SJCRH30 (cell line): ENCODE measurements around the gene CCDC91. TPM values are rescaled to one million over a fixed set of nuclear protein-coding genes. Genes with fewer than 3 reads are reported as not detected.

Source experiments
- DNase-seq, 2 experiments: peaks; one replicate each; pipeline ENCODE4 v3.0.0-alpha.2; 2015 to 2020
- H3K27ac ChIP-seq: fragments of 250-450 bp; sonication (Bioruptor Pico); 2 replicates; pipeline ENCODE4 v1.5.1; 2020; ENCODE audit warnings: mild to moderate bottlenecking, moderate library complexity
- H3K27me3 ChIP-seq: fragments of 250-450 bp; sonication (Bioruptor Pico); 2 replicates; pipeline ENCODE4 v1.5.1; 2020; ENCODE audit warnings: mild to moderate bottlenecking, moderate library complexity
- H3K36me3 ChIP-seq: fragments of 250-450 bp; sonication (Bioruptor Pico); 2 replicates; pipeline ENCODE4 v1.5.1; 2020; ENCODE audit warnings: mild to moderate bottlenecking, moderate library complexity
- H3K4me1 ChIP-seq: fragments of 250-450 bp; sonication (Bioruptor Pico); 2 replicates; pipeline ENCODE4 v1.5.1; 2020; ENCODE audit warnings: mild to moderate bottlenecking, moderate library complexity
- H3K4me3 ChIP-seq: fragments of 250-450 bp; sonication (Bioruptor Pico); 2 replicates; pipeline ENCODE4 v1.5.1; 2020; ENCODE audit warnings: mild to moderate bottlenecking, moderate library complexity
- H3K9me3 ChIP-seq: fragments of 250-450 bp; sonication (Bioruptor Pico); replicated peaks from 2 replicates; pipeline ENCODE4 v1.5.1; 2020; ENCODE audit warnings: mild to moderate bottlenecking, moderate library complexity
- total RNA-seq: library from RNA; depleted of rRNA; stranded (reverse); fragments of >200 nt; shearing (Covaris generic); gene quantifications from 2 replicates; pipeline ENCODE4 v1.2.3, GENCODE V29; 2014

The CCDC91 gene
- total RNA-seq, 1 experiment from 2014 or later: 46.8 TPM

DNA sequence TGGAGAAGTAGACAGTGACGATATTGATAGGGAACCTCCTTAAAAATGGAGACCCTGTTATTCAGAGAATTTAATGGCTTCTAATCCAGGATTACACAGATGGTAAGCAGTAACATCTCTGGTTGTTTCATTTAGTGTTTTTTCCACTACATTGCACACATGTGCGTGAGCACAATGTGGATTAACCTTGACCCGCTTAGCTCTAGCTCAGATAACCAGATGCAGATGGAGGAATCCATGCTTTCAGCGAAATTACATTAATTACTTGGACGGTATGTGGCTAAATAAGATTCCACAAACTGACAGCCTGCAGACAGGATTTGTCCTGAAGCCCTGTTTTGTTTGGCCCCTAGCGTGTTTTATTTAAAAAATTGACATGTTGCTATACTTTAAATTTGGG is 378.4 kb downstream of the CCDC91 start:
- H3K4me3 ChIP-seq: no peak overlapping the region
- no peaks in the 10 kb centered on the region for H3K27me3 ChIP-seq
- H3K4me1 ChIP-seq: no peaks in the 10 kb centered on the region
- no peak for DNase-seq
- no peaks in the 10 kb centered on the region for H3K36me3 ChIP-seq
- H3K9me3 ChIP-seq: no peaks in the 10 kb centered on the region; the same call in 1 of the 2 replicates
- H3K27ac ChIP-seq: no peak overlapping the region

DNA sequence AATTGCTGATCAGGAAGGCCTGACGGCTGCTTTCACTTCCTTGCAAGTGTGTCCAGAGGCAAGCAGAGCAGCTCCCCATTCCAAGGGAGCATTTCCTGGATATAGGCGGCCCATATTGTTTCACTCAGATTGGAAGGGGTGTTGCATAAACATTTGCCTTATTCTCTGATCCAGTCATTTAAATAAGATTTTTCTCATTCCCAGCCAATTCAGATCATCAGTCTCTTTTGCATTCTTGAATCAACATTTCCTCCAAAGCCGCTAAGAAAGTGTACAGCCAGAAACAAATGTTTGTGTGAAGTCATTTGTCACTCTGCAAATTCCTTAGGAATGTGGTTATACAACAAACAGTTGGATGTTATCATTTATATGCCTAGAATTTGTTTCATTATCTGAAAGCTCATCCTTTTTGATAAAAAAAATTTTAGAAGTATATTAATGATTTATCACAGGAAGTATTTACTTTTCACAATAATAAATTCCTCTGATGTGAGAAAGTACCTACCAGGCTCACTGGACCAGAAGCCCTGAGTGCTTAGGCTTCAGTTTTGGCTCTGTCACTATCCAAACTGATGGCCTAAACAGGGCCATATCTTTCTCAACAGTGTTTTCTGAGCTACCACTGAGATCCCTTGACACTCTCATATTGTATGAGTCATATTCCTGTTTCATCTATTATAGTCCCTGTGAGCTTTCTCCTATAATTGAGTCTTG is 379.6 kb downstream of the CCDC91 start:
- no peak overlapping the region for H3K4me3 ChIP-seq
- no peaks in the 10 kb centered on the region; the same call in 1 of the 2 replicates for H3K9me3 ChIP-seq
- no peaks in the 10 kb centered on the region for H3K4me1 ChIP-seq
- no peak for DNase-seq
- H3K27me3 ChIP-seq: no peaks in the 10 kb centered on the region
- no peaks in the 10 kb centered on the region for H3K36me3 ChIP-seq
- H3K27ac ChIP-seq: no peak overlapping the region

DNA sequence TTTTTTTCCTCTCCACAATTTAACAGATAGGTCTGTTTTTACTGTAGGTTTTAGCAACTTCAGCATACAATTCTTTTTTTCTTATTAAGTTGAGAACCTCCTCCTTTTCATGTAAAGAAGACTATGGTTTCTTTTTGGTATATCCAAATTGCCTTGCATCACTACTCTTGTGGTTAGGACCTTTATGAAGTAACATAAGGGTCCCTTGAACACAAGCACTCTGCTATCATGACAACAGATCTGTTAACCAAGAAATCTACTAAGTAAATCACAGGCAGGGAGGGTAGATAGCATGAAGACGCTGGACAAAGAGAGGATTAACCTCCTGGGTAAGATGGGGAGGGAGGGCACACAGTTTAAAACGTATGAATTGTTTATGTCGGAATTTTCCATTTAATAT is 380.6 kb downstream of the CCDC91 start:
- H3K4me3 ChIP-seq: no peak overlapping the region
- no peaks in the 10 kb centered on the region; the same call in 1 of the 2 replicates for H3K9me3 ChIP-seq
- no peak overlapping the region for H3K27ac ChIP-seq

DNA sequence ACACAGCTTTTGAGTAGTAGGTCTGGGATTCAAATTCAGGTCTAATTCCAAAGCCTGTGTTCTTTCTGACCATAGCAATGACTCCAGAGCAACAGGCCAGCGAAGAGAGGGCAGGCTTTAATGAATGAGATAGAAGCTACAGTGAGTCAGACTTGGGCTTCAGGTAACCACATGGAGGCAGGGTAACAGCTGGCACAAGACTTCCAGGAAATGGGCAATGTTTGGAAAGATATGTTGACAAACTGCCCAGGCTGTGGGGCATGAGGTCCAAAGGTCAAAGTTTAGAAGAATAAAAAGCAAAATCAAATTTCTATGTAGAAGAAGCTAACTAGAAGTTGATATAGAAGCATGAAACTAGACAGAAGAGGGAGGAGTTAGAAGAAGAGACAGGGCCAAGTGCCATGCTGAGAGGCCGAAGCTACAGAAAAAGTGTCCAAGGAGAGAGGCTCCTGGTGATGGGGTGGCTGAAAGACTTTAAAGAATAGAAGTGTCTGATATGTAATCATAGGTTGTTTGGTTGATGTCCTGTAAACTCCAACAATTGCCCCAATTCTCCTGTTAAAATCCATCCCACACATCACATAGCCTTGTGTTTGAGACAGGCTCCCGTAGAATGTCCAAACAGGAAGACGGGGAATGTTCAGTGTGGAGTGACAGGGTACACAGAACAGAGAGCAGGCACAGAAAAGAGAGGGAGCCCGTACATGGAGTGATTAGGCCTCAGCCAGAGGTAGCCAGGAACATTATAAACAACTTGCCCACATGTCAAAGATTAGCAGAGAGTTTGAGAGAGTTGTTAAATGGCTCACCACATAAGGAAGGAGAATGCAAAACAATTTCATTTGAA is 384.7 kb downstream of the CCDC91 start:
- H3K36me3 ChIP-seq: no peaks in the 10 kb centered on the region
- H3K9me3 ChIP-seq: no peaks in the 10 kb centered on the region; the same call in 1 of the 2 replicates
- no peaks in the 10 kb centered on the region for H3K4me1 ChIP-seq
- no peaks in the 10 kb centered on the region for H3K27me3 ChIP-seq
- H3K27ac ChIP-seq: no peak overlapping the region
- H3K4me3 ChIP-seq: no peak overlapping the region
- DNase-seq: no peak

More for the DNA sequence above, 380.6 kb downstream of the CCDC91 start:
- H3K4me1 ChIP-seq: no peaks in the 10 kb centered on the region
- no peak for DNase-seq
- no peaks in the 10 kb centered on the region for H3K27me3 ChIP-seq
- H3K36me3 ChIP-seq: no peaks in the 10 kb centered on the region

DNA sequence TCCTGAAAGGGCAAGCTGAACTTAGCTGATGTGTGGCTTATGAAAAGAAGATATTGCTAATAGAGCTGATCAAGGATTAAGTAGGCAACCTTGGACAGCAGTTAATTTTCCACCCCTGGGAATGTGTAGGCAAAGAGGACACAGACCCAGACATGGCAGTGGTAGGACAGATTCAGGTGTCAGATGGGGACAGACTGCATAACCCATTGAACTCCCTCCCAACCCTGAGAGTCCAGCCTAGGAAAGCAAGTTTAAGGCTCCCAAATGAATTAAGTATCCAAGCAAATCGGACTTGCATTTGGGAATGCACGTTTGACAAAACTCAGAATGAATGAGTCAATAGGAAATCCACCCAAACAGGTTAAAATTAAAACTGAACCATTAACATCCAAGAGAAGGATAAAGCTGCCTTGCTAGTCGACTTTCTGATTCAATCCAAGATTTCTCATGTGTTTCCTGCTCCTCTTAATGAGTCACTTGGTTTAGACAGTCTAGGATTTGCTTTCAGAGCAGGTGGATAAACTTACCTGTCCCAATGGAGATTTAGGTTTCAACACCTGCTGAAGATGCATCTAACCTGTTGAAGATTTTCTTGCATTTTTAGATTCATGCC is 385.4 kb downstream of the CCDC91 start:
- no peak for DNase-seq
- Histone ChIP-seq H3K36me3 (no peaks in the 10 kb centered on the region), H3K4me3 (no peak overlapping the region), H3K27me3 (no peaks in the 10 kb centered on the region), H3K9me3 (no peaks in the 10 kb centered on the region; the same call in 1 of the 2 replicates), H3K4me1 (no peaks in the 10 kb centered on the region), H3K27ac (no peak overlapping the region)

DNA sequence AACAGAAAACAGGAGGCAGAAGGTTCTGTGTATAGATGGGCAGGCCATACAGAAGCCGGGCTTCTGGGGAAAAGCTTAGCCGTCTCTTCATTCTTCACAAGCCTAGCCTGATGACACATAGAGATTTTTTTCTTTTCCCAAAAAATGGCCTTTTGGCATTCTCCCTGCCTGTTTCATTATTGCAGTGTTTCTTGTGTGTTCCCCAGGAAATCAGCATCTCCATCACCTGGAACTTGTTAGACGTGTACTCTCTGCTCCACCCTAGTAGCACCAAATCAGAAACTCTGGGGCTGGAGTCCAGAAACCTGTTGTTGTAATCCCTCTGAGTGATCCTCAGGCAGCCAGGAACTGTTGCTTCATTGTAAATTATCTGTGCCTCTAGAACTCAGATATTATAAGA is 388.1 kb downstream of the CCDC91 start:
- H3K27me3 ChIP-seq: no peaks in the 10 kb centered on the region
- no peak overlapping the region for H3K4me3 ChIP-seq

DNA sequence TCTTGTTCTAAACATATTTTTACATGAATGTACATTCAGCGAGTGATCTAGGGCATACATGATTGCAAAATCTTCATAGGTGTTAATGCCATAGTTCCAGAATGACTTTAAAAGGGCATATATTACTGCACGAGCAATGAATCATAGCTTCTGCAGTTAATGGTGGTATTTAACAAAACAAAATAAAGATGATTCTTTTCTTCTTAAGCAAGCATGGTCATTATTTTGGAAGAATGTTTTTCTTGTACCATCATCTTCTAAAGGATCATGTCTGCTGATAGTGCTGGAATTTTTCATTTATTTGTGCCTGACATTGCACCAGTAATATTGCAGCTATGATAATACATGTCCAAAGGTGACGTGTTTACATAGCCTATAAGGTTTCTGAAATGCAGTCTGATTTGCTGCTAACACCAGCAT is 388.6 kb downstream of the CCDC91 start:
- H3K27ac ChIP-seq: no peak overlapping the region
- H3K27me3 ChIP-seq: no peaks in the 10 kb centered on the region
- no peaks in the 10 kb centered on the region for H3K9me3 ChIP-seq
- peaks cover 11% of the 10 kb centered on the region for H3K4me1 ChIP-seq
- no peak for DNase-seq
- no peak overlapping the region for H3K4me3 ChIP-seq
- no peaks in the 10 kb centered on the region for H3K36me3 ChIP-seq

More for the DNA sequence above, 388.1 kb downstream of the CCDC91 start:
- Histone ChIP-seq H3K9me3 (no peaks in the 10 kb centered on the region), H3K36me3 (no peaks in the 10 kb centered on the region), H3K4me1 (peaks cover 8% of the 10 kb centered on the region), H3K27ac (no peak overlapping the region)
- DNase-seq: no peak

DNA sequence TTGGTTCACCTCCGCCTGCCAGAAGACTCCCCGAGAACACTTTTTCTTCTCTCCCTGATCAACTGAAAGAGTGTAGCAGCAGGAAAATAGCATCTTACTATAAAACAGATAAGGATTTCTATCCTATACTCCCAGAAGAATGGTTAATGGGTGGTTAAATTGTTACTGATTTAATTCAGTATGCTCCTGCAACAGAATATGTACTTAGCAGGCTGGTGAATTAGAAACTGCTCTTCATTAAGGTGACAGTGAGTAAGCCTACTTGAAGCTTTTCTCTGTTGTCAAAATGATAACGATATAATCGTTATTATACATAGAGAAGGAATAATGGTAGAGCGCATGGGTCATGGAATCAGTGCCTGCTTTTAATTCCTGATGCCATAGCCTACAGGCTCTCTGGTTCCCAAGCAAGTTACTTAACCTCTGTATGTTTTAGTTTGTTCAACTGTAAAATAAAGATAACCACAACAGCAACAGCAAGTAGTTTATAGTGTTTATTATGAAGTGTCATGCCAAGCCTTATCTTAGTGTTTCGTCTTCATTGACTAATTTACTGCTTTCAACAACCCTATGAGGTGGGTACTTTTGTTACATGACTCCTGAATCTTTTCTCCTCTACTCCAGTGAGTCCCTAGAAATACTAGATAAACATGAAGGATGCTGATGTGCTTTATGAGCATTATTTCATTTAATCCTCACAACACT is 392.6 kb downstream of the CCDC91 start:
- peak overlapping the region; percentile 34; the same call in 1 of the 2 replicates for H3K27ac ChIP-seq

DNA sequence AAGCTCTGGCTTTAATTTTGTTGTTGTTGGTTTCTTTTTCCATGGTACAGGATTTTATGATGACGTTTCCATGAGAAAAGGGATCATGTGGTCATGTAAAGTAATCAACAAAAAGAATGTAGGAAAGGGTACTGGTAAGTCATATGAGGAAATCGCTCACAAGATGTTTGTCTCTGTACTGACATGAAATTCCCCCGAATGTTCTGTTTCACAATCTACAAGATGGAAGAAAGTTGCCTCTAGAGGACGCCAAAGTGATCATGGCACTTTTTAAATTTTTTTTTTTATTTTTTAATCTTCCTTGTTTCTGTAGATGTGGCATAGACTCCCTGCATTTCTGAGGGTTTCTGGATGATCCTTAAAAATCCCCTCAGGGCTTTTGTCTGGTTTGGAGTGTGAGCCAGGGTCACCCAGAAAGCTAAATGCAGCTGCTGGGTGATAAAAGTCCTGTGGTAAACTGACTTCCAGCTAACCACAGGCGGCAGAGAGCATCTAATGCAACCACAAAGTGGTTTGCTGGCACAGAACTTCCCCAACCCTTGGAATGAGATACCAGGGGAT is 393.5 kb downstream of the CCDC91 start:
- peak; percentile 92 to 97 for DNase-seq
- Histone ChIP-seq H3K4me1 (peaks cover 26% of the 10 kb centered on the region), H3K4me3 (peak overlapping the region; percentile 34), H3K27ac (peak overlapping the region; percentile 34; the same call in 1 of the 2 replicates), H3K9me3 (no peaks in the 10 kb centered on the region), H3K36me3 (no peaks in the 10 kb centered on the region), H3K27me3 (no peaks in the 10 kb centered on the region)

More for the DNA sequence above, 392.6 kb downstream of the CCDC91 start:
- H3K4me3 ChIP-seq: no peak overlapping the region
- no peak for DNase-seq
- peaks cover 26% of the 10 kb centered on the region for H3K4me1 ChIP-seq
- H3K36me3 ChIP-seq: no peaks in the 10 kb centered on the region
- H3K9me3 ChIP-seq: no peaks in the 10 kb centered on the region
- no peaks in the 10 kb centered on the region for H3K27me3 ChIP-seq

DNA sequence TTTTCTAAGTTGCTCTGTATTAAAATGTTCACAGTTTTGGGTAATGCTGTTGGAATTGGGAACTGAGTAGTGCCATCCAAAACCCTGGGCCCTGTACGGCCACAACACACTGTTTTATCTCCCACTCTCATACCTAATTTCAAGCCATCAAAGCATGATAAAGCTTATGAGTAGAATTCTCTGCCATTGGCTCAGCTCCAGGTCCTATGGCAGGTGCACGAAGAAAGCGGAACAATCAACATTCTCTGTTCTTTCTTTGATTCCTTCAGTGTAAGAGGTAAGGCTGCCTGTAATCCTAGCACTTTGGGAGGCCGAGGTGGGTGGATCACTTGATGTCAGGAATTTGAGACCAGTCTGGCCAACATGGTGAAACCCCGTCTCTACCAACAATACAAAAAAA is 394.9 kb downstream of the CCDC91 start:
- Histone ChIP-seq H3K27me3 (no peaks in the 10 kb centered on the region), H3K4me3 (no peak overlapping the region)

DNA sequence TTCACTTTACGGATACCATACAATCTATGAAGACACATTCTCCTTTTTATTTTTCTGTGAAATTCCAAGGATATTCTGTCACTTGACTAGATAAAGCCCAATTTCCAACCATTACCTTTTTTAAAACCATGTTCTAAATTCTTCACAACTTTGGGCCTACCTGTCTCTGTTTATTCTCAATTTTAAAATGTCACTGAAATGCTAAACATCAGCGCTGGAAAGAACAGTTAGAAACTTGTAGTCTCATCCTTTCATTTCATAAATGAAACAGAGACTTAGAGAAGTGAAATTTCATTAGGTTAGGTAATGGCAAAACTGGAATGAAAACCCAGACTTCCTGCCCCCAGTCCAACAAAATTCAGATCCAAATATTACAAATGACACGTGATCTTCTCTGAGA is 396.2 kb downstream of the CCDC91 start:
- Histone ChIP-seq H3K4me1 (peaks cover 26% of the 10 kb centered on the region), H3K27me3 (no peaks in the 10 kb centered on the region)

More for the DNA sequence above, 394.9 kb downstream of the CCDC91 start:
- no peaks in the 10 kb centered on the region for H3K9me3 ChIP-seq
- H3K4me1 ChIP-seq: peaks cover 26% of the 10 kb centered on the region
- no peaks in the 10 kb centered on the region for H3K36me3 ChIP-seq
- DNase-seq: peak; percentile 39 to 73
- H3K27ac ChIP-seq: no peak overlapping the region

DNA sequence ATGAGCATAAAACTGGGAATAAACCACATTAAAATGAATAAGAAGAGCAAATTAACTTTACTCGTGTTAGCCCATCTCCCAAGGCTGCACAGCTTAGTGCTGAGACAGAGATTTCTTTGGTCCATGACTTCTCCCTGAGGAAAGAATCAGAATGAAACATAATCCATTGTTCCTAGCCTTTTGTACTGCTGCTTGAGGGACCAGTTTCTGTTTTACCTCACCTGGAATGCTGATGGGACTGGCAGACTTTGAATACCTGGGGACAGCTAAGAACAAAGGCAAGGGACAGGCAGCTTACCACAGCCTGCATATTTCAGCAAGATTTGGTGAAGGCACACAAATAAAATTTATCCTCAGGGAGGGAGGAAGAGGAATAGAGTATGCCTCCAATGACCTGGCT is 401.6 kb downstream of the CCDC91 start:
- no peaks in the 10 kb centered on the region for H3K27me3 ChIP-seq
- no peaks in the 10 kb centered on the region; the same call in 1 of the 2 replicates for H3K9me3 ChIP-seq
- no peak overlapping the region for H3K27ac ChIP-seq
- no peaks in the 10 kb centered on the region for H3K36me3 ChIP-seq
- H3K4me3 ChIP-seq: no peak overlapping the region
- DNase-seq: no peak
- no peaks in the 10 kb centered on the region for H3K4me1 ChIP-seq

More for the DNA sequence above, 396.2 kb downstream of the CCDC91 start:
- no peak overlapping the region for H3K27ac ChIP-seq
- no peak for DNase-seq
- H3K4me3 ChIP-seq: no peak overlapping the region
- H3K36me3 ChIP-seq: no peaks in the 10 kb centered on the region
- no peaks in the 10 kb centered on the region for H3K9me3 ChIP-seq
